Measurements from ENCODE around the gene MCEE. TPM values are rescaled to one million over a fixed set of nuclear protein-coding genes. Genes with fewer than 3 reads are reported as not detected.

Gene MCEE
- total and polyA plus RNA-seq, 2 of the 4 experiments (the other 2 are of a cell fraction): 11.1 to 15.0 TPM

GRCh38 chr2:71166812-71167211 is 36.8 kb upstream of the MCEE start:
- DNase-seq (no peak), ATAC-seq (ENCODE audit: low read depth) (0 out of 2 replicates have a peak, but pooled peaks have one; percentile 40)
- dilution Hi-C loops (cut with HindIII; ENCODE audit: low sequenced_read_pairs, unreplicated experiment): no loop called here

More at GRCh38 chr2:71166812-71167211, 36.8 kb upstream of the MCEE start:
- Histone ChIP-seq H3K23ac (ENCODE audit: low read depth, low read length) (no peak overlapping the region), H2AK5ac (ENCODE audit: low read depth, low read length) (no peak overlapping the region), H3K36me3 (ENCODE audit: control insufficient read depth, insufficient read depth, low read length) (no peaks in the 10 kb centered on the region), H3K4ac (ENCODE audit: low read depth, low read length) (no peak overlapping the region), H2BK120ac (ENCODE audit: low read depth, low read length) (no peak overlapping the region), H3K9ac (ENCODE audit: low read depth, low read length) (no peak overlapping the region), H3K14ac (replicated peaks; ENCODE audit: low read depth, low read length) (no peak overlapping the region), H4K91ac (ENCODE audit: insufficient read depth, low read depth, low read length) (no peak overlapping the region), H2BK15ac (ENCODE audit: low read depth, low read length) (no peak overlapping the region), H3K79me1 (ENCODE audit: low read depth in 1 of 2, low read length in 2 of 2) (no peaks in the 10 kb centered on the region), H3K27ac (ENCODE audit: insufficient read depth, low read length) (no peak overlapping the region), H3K18ac (ENCODE audit: low read depth, low read length) (no peak overlapping the region), H4K20me1 (ENCODE audit: insufficient read depth, low read length) (no peaks in the 10 kb centered on the region), H3K4me3 (ENCODE audit: insufficient read depth, low read depth, low read length) (no peak overlapping the region), H3K4me1 (ENCODE audit: control insufficient read depth, insufficient read depth, low read length) (no peaks in the 10 kb centered on the region), H2BK20ac (ENCODE audit: low read depth, low read length) (no peak overlapping the region), H2AFZ (replicated peaks; ENCODE audit: low read length, poor library complexity) (no peak overlapping the region), H4K5ac (ENCODE audit: low read depth, low read length) (no peak overlapping the region), H3K56ac (ENCODE audit: extremely low read depth, insufficient read depth, low read length) (no peak overlapping the region), H4K8ac (ENCODE audit: low read depth in 2 of 2, low read length in 2 of 2) (no peak overlapping the region), H2BK5ac (ENCODE audit: low read depth, low read length, poor library complexity, severe bottlenecking) (no peak overlapping the region), H3K9me3 (ENCODE audit: control insufficient read depth, insufficient read depth, low read length) (no peaks in the 10 kb centered on the region), H3K27me3 (ENCODE audit: control insufficient read depth, insufficient read depth, low read length) (peaks cover 2% of the 10 kb centered on the region; the same call in 1 of the 2 replicates), H3K4me2 (ENCODE audit: low read depth, low read length) (no peak overlapping the region), H3K9me1 (ENCODE audit: insufficient read depth, low read length) (no peaks in the 10 kb centered on the region), H2AK9ac (replicated peaks; ENCODE audit: low read depth, low read length, poor library complexity) (no peak overlapping the region)
- intact Hi-C loops (cut with micrococcal nuclease) (no loop called here), in situ Hi-C loops (cut with MboI; ENCODE audit: low sequenced_read_pairs) (no loop called here)
- TF ChIP-seq RFX5 (IDR thresholded peaks at IDR 0.05; ENCODE audit: low read depth, low read length) (no peak), SMC3 (IDR thresholded peaks at IDR 0.05; ENCODE audit: low read depth, low read length) (no peak), RCOR1 (IDR thresholded peaks at IDR 0.05; ENCODE audit: insufficient replicate concordance, low read length) (no peak), USF2 (IDR thresholded peaks at IDR 0.05; ENCODE audit: low read depth, low read length) (no peak), FOS (IDR thresholded peaks at IDR 0.05; ENCODE audit: low read depth, low read length) (no peak), POLR2A (IDR thresholded peaks at IDR 0.05; ENCODE audit: low read depth, low read length) (no peak), MAZ (IDR thresholded peaks at IDR 0.05; ENCODE audit: borderline replicate concordance, low read depth, low read length) (no peak), ELK1 (IDR thresholded peaks at IDR 0.05; ENCODE audit: borderline replicate concordance, low read depth, low read length) (no peak), BHLHE40 (IDR thresholded peaks at IDR 0.05; ENCODE audit: low read depth, low read length) (no peak), CTCF (conservative IDR thresholded peaks at IDR 0.05; ENCODE audit: low read depth, low read length) (no peak), NFE2L2 (IDR thresholded peaks at IDR 0.05; ENCODE audit: low read depth, low read length) (no peak), RAD21 (IDR thresholded peaks at IDR 0.05; ENCODE audit: low read length) (no peak)
- CTCF ChIA-PET: no interaction called here
- no CpG with 5 or more reads among the region's 3 CpGs for WGBS, 2 experiments (ENCODE audit: extremely low coverage in 2 of 2, insufficient read length in 1 of 2)
- BruUV-seq (replicated peaks): no TSS peak
- POLR2A ChIA-PET (ENCODE audit: unreplicated experiment): no interaction called here

Data from IMR-90 (cell line).